ENCODE results near the gene CST9L. TPM values are rescaled to one million over a fixed set of nuclear protein-coding genes. Genes with fewer than 3 reads are reported as not detected.

The CST9L gene
- total and polyA plus RNA-seq, 10 of the 15 experiments (the other 5 are each of a cell fraction or from before 2014, with no cell fraction given), result not detected

GRCh38 chr20:23606652-23607049 is 38.4 kb upstream of the CST9L start (continued):
- no peak for TF ChIP-seq EP300 (IDR thresholded peaks at IDR 0.05; ENCODE audit: borderline replicate concordance in 1 of 2, control insufficient read depth in 1 of 2, low read depth in 2 of 2, low read length in 2 of 2)

GRCh38 chr20:23605867-23606651 is 37.8 kb upstream of the CST9L start, which contains the start of gene CST9:
Gene CST9 (minus strand): TSS chr20:23605917. CDS start chr20:23605864, 53 bp downstream.
- SMC1A ChIA-PET (ENCODE audit: uncharacterized antibody, unreplicated experiment), result interaction anchor here (1.1 to 1.4 kb wide), 3 partner anchors 162 to 256 kb away, joined by 3 to 6 read pairs (median 5); partner anchors contain the start of gene NXT1
- peak within 1 kb of the TSS; percentile 28; the same call in 1 of the 2 replicates for H2AFZ ChIP-seq (ENCODE audit: control insufficient read depth, low read depth, low read length)
- no TSS peak for BruUV-seq (replicated peaks)
- in situ Hi-C loops (cut with MboI), result loop anchor here (5.0 kb wide), 1 partner anchor 169 kb away; the partner anchor contains the start of gene CSTL1
- no peaks in the 10 kb centered on the region for H3K36me3 ChIP-seq (ENCODE audit: control insufficient read depth in 2 of 2, insufficient read depth in 2 of 2, low read length in 1 of 2)
- RAD21 ChIA-PET (ENCODE audit: unreplicated experiment), result interaction anchor here (1.5 to 2.3 kb wide), 2 partner anchors 164 kb away, joined by 3 to 11 read pairs; no protein-coding TSS in a partner anchor
- no peak for TF ChIP-seq MYC (IDR thresholded peaks at IDR 0.05; ENCODE audit: insufficient read depth, insufficient read length, insufficient replicate concordance, low read length, severe bottlenecking)
- no peak for TF ChIP-seq KLF5 (IDR thresholded peaks at IDR 0.05; ENCODE audit: partially characterized antibody)
- TF ChIP-seq HDGF (IDR thresholded peaks at IDR 0.05), result no peak
- no peak for TF ChIP-seq SUZ12 (IDR thresholded peaks at IDR 0.05; ENCODE audit: unreplicated experiment)
- TF ChIP-seq PRDM15 (CRISPR knock-in tag; IDR thresholded peaks at IDR 0.05), result no peak
- no peak for TF ChIP-seq MTA2 (IDR thresholded peaks at IDR 0.05; ENCODE audit: low read depth)
- TF ChIP-seq SREBF2 (IDR thresholded peaks at IDR 0.05; ENCODE audit: low read length), result no peak
- TF ChIP-seq GATAD2B (conservative IDR thresholded peaks at IDR 0.05; ENCODE audit: low read depth), result no peak
- no peaks in the 10 kb centered on the region for H3K4me1 ChIP-seq (ENCODE audit: control insufficient read depth, insufficient read depth, low read length)
- POLR2A ChIA-PET, result no interaction called here
- no peaks in the 10 kb centered on the region for H3K79me2 ChIP-seq (ENCODE audit: control insufficient read depth, insufficient read depth, low read length)
- no peak for ATAC-seq
- CTCF ChIA-PET, result interaction anchor here (0.8 to 4.1 kb wide), 11 partner anchors 8 to 914 kb away, joined by 3 to 44 read pairs (median 4); partner anchors contain the start of genes CSTL1 and NXT1
- intact Hi-C loops (cut with micrococcal nuclease; ENCODE audit: unreplicated experiment), result loop anchor here (1.0 to 10.0 kb wide), 2 partner anchors 165 to 911 kb away; no protein-coding TSS in a partner anchor
- DNase-seq (ENCODE audit: low read depth, low spot score), result no peak
- no peak within 1 kb of the TSS for H3K4me3 ChIP-seq
- 29% methylated on average over 16 of the region's 16 CpGs for WGBS (ENCODE audit: insufficient coverage, insufficient replicate concordance, low lambda C conversion rate, missing lambda C conversion rate)
- H3K4me2 ChIP-seq (ENCODE audit: control insufficient read depth, insufficient read depth), result no peak within 1 kb of the TSS; the same call in 1 of the 2 replicates
- no peak within 1 kb of the TSS for H3K9ac ChIP-seq (ENCODE audit: control insufficient read depth, insufficient read depth, low read length)
- FAIRE-seq, result no peak
- no peaks in the 10 kb centered on the region for H3K27me3 ChIP-seq (replicated peaks in 1 of 2; ENCODE audit: control insufficient read depth in 2 of 2, insufficient read depth in 2 of 2, low read length in 1 of 2)
- H3K27ac ChIP-seq (ENCODE audit: control insufficient read depth, insufficient read depth), result no peak within 1 kb of the TSS
- no peaks in the 10 kb centered on the region for H4K20me1 ChIP-seq (ENCODE audit: control insufficient read depth, insufficient read depth)
- no peaks in the 10 kb centered on the region for H3K9me3 ChIP-seq (replicated peaks; ENCODE audit: control insufficient read depth, insufficient read depth, low read length)
